GM19043 (cell line): ENCODE measurements around the gene MFRP.

Experiments
- ATAC-seq: cut with Tn5 transposase; IDR thresholded peaks from one replicate; pipeline ENCODE4 v1.9.1; 2021; ENCODE audit warnings: low read depth; ENCODE audit not compliant: unreplicated experiment

Gene MFRP

GRCh38 chr11:119373059-119373920, 26.8 kb upstream of the MFRP start:
- ATAC-seq, result no peak

- no peak for ATAC-seq
These were observed 26.0 kb upstream of the MFRP start for GRCh38 chr11:119372260-119373058.

- no peak for ATAC-seq
These were observed 25.3 kb upstream of the MFRP start for GRCh38 chr11:119371778-119372182.

- no peak for ATAC-seq
These were observed 24.6 kb upstream of the MFRP start for GRCh38 chr11:119371067-119371601.

GRCh38 chr11:119370486-119371046, 24.1 kb upstream of the MFRP start:
- no peak for ATAC-seq

GRCh38 chr11:119369132-119369925, 22.8 kb upstream of the MFRP start:
- ATAC-seq, result no peak

GRCh38 chr11:119368121-119369034, 21.9 kb upstream of the MFRP start:
- ATAC-seq, result no peak

GRCh38 chr11:119367661-119368120, 21.2 kb upstream of the MFRP start:
- no peak for ATAC-seq

- ATAC-seq, result no peak
These were observed 20.4 kb upstream of the MFRP start for GRCh38 chr11:119366690-119367620.

- ATAC-seq, result no peak
These were observed 18.6 kb upstream of the MFRP start for GRCh38 chr11:119365071-119365591.

- ATAC-seq, result no peak
These were observed 17.5 kb upstream of the MFRP start for GRCh38 chr11:119363851-119364590.

GRCh38 chr11:119363081-119363850, 16.8 kb upstream of the MFRP start:
- no peak for ATAC-seq

- ATAC-seq, result no peak
These were observed 16.2 kb upstream of the MFRP start for GRCh38 chr11:119362741-119363080.

- no peak for ATAC-seq
These were observed 15.6 kb upstream of the MFRP start for GRCh38 chr11:119361941-119362725.

GRCh38 chr11:119361056-119361787, 14.7 kb upstream of the MFRP start:
- ATAC-seq, result no peak
